ENCODE data around the gene BDH1. TPM values are rescaled to one million over a fixed set of nuclear protein-coding genes. Genes with fewer than 3 reads are reported as not detected.

The BDH1 gene
- total and polyA plus RNA-seq, 2 of the 13 experiments (the other 11 are each of a cell fraction or from before 2014, with no cell fraction given) = 21.2 to 71.9 TPM

GRCh38 chr3:197496746-197497125 is 59.0 kb downstream of the BDH1 start:
- ChIA-PET CTCF (ENCODE audit: low intra/inter-chr PET ratio, low total read pairs) (no interaction called here), POLR2A (no interaction called here)
- Histone ChIP-seq H3K79me2 (ENCODE audit: insufficient read depth, low read length) (no peaks in the 10 kb centered on the region), H3K4me2 (ENCODE audit: low read depth, low read length) (no peak overlapping the region), H3K4me3 (replicated peaks in 1 of 3; ENCODE audit: insufficient read depth in 1 of 3, low read depth in 2 of 3, low read length in 3 of 3) (no peak overlapping the region), H3K27me3 (ENCODE audit: control insufficient read depth in 1 of 2, insufficient read depth in 2 of 2, low read length in 2 of 2) (no peaks in the 10 kb centered on the region), H2AFZ (ENCODE audit: low read length) (no peak overlapping the region), H3K9ac (ENCODE audit: insufficient read depth, low read depth, low read length) (no peak overlapping the region), H4K20me1 (ENCODE audit: insufficient read depth, low read length) (no peaks in the 10 kb centered on the region), H3K36me3 (replicated peaks in 1 of 2; ENCODE audit: control insufficient read depth in 1 of 2, insufficient read depth in 2 of 2, low read length in 2 of 2) (no peaks in the 10 kb centered on the region), H3K27ac (ENCODE audit: extremely low read length, insufficient read depth, low read length) (no peak overlapping the region), H3K9me3 (ENCODE audit: low read length) (no peaks in the 10 kb centered on the region), H3K4me1 (ENCODE audit: insufficient read depth, low read length) (peaks cover 70% of the 10 kb centered on the region)
- in situ Hi-C loops (cut with HindIII; ENCODE audit: extremely low pct_ligation_motif_present, low pct_unique_long_range_greater_than_20kb) (no loop called here), intact Hi-C loops (cut with micrococcal nuclease; ENCODE audit: unreplicated experiment) (no loop called here)
- no TSS peak for BruUV-seq (replicated peaks)
- TF ChIP-seq ZFP36L1 (CRISPR knock-in tag; IDR thresholded peaks at IDR 0.05) (no peak), KIAA2018 (CRISPR knock-in tag; IDR thresholded peaks at IDR 0.05; ENCODE audit: borderline replicate concordance) (no peak), NFYC (CRISPR knock-in tag; IDR thresholded peaks at IDR 0.05) (no peak), HNRNPLL (IDR thresholded peaks at IDR 0.05; ENCODE audit: low read depth, low read length, poor library complexity, severe bottlenecking) (no peak), NCOA1 (CRISPR knock-in tag; IDR thresholded peaks at IDR 0.05) (no peak), BHLHE40 (IDR thresholded peaks at IDR 0.05; ENCODE audit: low read length) (no peak), ZXDC (CRISPR knock-in tag; IDR thresholded peaks at IDR 0.05) (no peak), IKZF1 (IDR thresholded peaks at IDR 0.05) (no peak), ZNF569 (CRISPR knock-in tag; IDR thresholded peaks at IDR 0.05; ENCODE audit: borderline replicate concordance) (no peak), ZBTB7A (CRISPR knock-in tag; IDR thresholded peaks at IDR 0.05) (no peak), SAP130 (CRISPR knock-in tag; IDR thresholded peaks at IDR 0.05; ENCODE audit: low read depth) (no peak), HIVEP1 (CRISPR knock-in tag; IDR thresholded peaks at IDR 0.05) (no peak)
- FAIRE-seq = no peak
- DNase-seq (ENCODE audit: low spot score) = no peak
- ATAC-seq = no peak
- 94% methylated on average over 1 of the region's 1 CpG for WGBS (ENCODE audit: low lambda C conversion rate)
